ENCODE results near the gene TMEM61.
"Not testable (repeated sequence)": the region's sequence is repeated elsewhere in the genome, so short reads cannot be mapped to it uniquely, and the experiment has no call there.

TMEM61 gene

DNA sequence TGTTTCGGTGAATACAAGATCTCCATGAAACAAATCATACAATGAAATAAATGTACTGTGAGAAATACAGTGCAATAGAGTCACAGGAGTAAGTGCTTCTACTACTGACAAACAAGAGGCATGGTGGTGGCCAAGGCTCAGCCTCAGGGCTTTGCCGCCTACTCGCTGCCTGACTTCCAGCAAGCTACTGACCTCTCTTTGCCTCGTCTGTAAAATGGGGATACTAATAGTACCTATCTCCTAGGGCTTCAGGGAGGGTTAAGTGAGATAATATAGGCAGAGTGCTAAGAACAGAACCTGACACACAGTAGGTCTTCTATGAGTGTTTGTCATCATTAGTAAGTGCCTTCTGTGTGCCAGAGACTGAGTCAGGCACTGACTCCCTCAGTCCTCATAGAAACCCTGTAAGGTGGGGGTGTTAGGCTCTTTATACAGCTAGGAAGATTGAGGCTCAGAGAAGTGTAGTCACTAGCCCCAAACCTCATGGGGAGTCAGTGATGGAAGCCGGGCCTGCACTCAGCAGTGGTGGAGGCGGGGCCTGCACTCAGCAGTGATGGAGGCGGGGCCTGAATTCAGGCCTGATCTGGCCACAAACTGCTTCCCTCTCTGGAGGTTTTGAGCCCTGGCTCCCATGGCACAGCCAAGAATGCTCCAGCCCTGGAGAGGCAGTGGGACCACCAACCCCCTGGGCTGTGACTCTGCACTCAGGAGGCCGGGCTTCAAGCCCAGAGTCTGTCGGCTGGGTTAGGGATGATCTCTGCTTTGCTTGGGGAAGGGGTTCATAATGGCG, 25.1 kb downstream of the TMEM61 start:
- DNase-seq: no peak

DNA sequence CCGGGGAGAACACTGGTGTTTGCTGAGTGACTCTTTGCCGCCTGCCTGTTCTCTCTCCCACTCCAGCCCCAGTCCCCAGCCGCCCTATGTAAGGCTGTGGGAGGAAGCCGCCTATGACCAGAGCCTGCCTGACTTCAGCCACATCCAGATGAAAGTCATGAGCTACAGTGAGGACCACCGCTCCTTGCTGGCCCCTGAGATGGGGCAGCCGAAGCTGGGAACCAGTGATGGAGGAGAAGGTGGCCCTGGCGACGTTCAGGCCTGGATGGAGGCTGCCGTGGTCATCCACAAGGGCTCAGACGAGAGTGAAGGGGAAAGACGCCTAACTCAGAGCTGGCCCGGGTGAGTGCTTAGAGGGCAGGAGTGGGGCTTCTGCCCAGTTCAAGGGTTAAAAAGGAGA, 26.5 kb downstream of the TMEM61 start:
- DNase-seq: no peak

GRCh38 chr1:55007625-55008024, 27.2 kb downstream of the TMEM61 start:
- DNase-seq: no peak

DNA sequence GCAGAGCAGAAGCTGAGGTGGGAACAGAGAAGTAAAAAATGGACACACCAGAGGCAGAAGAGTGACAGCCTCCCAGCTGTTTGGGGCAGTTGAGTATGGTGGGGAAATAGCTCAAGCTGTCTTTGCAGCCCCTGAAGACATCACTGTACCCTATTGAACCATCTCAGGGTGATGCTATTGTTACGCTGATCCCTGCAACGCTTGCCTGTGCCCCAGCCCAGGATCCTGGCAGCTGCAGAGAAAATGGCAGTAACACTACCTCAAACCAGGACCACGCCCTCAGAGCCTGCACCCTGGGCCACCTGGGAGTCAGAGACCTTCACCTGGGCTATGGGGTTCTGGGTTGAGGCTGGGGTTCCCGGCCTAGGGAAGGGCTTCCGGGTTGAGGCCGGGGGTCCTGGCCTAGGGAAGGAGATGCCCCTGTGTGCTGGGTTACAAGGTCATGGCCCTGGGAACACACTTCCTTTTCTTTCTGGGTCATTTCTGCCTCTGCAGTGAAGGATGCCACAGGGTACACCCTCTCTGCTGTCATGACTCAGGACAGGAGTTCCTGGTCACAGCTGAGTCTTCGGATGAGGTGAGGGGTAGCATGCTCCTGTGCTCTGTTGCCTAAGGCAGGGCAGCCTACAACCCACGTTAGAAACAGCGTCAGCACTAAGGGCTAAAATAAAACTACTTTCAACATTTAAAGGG, 29.9 kb downstream of the TMEM61 start:
- no peak for DNase-seq

GRCh38 chr1:55010887-55011217, 30.4 kb downstream of the TMEM61 start:
- no peak for DNase-seq

DNA sequence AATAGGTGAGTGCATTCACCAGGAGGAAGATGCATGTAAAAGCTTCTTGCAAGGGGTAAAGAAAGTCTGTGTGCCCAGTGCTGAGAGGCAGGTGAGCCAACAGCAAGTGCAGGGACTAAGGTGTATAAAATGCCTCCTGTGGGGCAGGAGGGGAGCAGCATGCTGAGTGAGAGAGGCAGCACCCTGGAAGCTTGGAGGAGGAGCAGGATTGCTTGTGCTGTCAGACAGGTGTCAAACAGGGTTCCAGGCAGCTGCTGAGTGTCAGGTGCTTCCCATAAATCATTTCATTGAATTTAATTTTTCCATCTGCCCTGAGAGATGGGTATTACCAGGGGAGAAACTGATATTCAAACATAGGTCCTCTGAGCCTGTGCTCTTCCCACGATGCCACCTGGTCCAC, 32.2 kb downstream of the TMEM61 start:
- no peak for DNase-seq

DNA sequence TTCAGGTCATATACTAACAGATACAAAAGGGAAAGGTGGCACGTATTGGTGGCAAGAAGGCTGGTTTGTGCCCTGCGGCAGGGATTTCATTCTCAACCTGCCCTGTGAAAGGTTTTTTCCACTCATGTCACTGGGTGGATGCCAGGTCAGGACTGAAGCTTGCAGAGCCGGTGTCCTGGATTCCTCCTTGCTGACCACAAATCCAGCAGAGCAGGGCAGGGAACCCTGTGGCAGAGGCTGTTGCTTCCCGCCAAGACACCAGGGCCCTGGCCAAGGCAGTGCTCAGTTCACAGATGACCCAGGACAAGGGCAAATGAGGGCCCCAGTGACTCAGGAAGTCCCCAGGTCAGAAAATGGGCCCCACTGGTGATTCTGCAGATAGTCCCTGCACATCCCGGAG, 34.7 kb downstream of the TMEM61 start:
- no peak for DNase-seq

- no peak for DNase-seq
Measured at GRCh38 chr1:55015731-55016620, 35.5 kb downstream of the TMEM61 start.

DNA sequence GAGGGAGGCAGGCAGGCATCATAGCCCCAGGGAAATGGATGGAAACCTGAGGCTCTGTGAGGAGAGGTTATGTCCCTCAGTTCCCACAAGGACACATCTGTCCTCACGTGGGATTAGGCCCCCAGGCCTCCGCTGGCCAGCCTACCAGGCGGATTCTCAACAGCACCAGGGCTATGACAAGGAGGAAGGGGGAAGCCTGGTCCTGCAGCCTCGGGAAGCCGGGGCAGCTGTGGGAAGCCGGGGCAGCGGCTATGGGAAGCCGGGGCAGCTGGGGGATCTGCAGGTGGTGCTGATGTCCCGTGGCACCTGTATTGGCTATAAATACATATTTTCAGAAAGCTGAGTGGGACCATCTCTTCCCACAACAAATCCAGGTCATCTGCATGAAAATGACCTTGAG, 38.0 kb downstream of the TMEM61 start:
- no peak for DNase-seq

DNA sequence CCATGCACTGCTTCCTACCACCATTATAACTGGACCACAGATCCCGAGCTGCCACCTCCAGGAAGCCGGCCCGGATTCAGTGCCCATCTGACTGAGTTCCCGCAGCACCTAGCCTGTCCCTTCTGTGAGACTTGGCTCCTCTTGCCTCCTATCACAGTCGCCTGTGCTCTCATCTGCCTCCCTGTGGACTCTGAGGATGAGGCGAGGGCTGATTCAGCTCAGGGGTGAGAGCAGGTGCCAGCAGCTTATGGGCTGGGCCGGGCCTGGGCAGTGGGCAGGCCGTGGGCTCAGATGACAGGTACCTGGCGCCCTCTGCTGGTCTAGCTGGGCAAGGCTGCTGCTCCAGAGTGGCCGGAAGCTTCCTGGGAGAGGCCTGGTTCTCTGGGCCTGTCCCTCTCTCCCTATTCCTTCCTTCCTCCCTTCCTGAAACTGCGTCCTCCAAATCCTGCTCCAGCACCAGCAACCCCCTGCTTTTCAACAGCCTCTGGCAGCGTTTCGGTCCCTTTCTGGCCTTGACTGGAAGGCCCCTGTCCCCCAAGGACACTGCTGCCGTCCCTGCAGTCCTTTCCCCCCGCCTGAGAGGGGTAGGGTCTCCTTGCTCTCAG, 41.6 kb downstream of the TMEM61 start:
- peak; percentile 53 to 84 for DNase-seq

DNA sequence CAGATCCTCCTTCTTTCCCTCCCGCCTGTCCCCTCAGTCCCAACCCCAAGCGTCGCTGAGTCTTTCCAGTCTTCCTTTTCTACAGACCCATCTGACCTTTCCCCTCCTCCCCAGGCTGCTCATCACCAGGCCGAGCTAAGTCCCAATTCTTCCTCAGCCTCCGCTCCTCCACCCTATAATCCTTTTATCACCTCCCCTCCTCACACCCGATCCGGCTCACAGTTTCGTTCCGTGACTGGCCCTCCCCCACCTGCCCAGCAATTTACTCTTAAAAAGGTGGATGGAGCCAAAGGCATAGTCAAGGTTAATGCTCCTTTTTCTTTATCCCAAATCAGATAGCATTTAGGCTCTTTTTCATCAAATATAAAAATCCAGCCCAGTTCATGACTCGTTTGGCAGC, 43.7 kb downstream of the TMEM61 start:
- not testable (repeated sequence) for DNase-seq

- DNase-seq: not testable (repeated sequence)
Measured at GRCh38 chr1:55026682-55027081, 46.3 kb downstream of the TMEM61 start.

- not testable (repeated sequence) for DNase-seq
Measured at GRCh38 chr1:55031098-55031497, 50.7 kb downstream of the TMEM61 start.

- DNase-seq: no peak
Measured at GRCh38 chr1:55033265-55033614, 52.8 kb downstream of the TMEM61 start.

DNA sequence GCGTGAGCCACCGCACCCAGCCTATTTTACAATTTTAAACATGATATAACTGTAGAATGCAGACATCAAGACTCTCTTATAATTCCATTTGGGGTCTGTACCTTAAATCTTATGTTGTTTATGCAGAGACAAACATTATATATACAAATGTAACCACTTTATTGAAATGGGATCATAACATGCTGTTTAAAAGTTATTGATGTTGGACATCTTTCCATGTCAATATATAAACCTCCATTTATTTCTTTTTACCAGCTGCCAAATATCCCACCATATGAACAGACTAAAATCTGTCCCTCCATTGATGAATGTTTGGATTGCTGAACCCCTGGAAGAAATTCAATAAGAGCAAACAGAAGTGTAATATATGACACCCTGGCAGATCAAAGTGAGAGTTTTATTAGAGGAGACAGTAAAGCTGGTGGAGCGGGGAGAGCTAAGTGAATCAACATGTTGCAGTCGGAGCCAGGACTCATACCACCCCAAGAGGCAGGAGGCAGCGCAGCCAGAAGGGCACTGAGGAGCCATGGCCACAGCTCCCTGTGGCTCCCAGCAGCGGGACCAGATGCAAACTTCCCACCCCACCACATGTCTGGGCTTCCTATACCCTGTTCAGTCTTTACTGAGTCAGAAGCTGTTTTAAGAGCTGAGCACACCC, 54.2 kb downstream of the TMEM61 start:
- no peak for DNase-seq

DNA sequence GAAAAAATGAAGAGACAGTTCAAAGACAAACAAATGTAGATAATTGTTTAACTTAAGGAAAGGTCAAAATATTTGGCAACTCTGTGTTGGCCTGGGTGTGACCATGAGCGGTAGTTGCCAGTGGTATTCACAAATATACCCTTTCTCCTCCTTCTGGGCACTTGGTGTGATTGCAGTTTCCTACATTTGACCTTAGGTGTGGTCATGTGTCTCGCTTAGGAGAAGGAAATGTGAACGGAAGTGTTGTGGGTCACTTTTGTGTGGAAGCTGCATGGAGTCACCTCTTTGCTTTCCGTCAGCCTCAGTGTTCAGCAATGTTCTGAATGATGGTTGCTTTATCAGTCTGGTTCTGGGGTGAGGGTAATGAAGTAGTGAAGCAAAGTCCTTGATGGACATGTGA, 55.5 kb downstream of the TMEM61 start:
- DNase-seq: peak; percentile 28 to 52

DNA sequence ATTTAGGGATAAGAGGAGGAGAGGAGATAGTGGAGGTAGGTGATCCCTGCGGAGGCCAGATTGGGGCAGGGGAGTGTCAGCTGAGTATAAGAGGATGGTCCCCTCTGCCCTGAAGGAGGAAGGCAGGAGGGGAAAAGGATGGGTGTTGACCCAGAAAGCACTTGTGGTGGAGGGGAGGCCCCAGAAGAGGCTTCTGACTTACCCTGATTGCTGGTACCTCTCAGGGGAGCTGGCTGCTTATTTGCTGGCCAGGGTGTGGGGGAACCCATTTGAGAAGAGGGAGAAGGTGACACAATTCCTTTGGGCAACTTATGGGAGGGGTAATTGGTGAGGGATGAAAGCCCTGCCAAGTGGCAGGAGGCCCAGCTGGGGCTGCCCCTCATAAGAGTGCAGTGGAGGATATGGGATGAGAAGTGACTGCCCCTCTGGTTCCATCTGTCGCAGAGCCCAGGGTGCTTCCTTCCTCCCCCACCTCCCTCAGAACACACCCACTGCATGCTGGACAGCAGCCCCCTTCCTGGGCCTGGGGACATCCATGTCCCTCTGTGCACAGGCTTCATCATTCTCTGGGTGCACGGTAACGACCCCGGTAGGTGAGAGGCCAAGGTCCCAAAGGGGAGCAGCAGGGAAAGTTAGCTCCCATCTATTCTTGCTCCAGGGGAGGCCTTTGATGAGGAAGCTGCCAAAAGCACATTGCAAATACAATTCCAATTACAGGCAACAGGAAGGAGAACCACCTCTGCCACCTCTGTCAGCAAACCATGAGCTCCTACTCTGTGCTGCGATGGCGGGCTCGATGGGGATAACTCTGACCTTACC, 57.5 kb downstream of the TMEM61 start:
- DNase-seq: no peak

GRCh38 chr1:55038552-55038838, 58.1 kb downstream of the TMEM61 start:
- DNase-seq: no peak

GRCh38 chr1:55038974-55039341, 58.5 kb downstream of the TMEM61 start:
- DNase-seq: no peak

- DNase-seq: no peak
Measured at GRCh38 chr1:55039342-55040082, 59.1 kb downstream of the TMEM61 start, which contains the start of gene PCSK9. Gene PCSK9, plus strand, starts transcription at chr1:55039548. Its CDS starts 290 bp downstream, at chr1:55039838.

All from inflammatory macrophage treated with lipopolysaccharide for 1 hour (primary cell).